Endothelial cell of umbilical vein (primary cell): ENCODE results near the gene MN1. TPM values are rescaled to one million over a fixed set of nuclear protein-coding genes. Genes with fewer than 3 reads are reported as not detected.
A peak's percentile ranks its signal among the peaks of the same experiment; 100 is the strongest.

Experiments used
- BruUV-seq: library from RNA; stranded (reverse); fragments of 400-500 nt; replicated peaks from 2 replicates; lab custom pipeline; 2021; lab: Mats Ljungman, UMichigan
- CTCF ChIA-PET: fragments of 300-600, 350-600 bp; sonication (Branson Sonifier 250); formaldehyde crosslinking; loops from one replicate; lab custom pipeline; 2021; ENCODE audit warnings: antibody characterized with exemption, inconsistent platforms; lab: Charles Lee
- POLR2A ChIA-PET: fragments of 300-600, 350-600 bp; sonication (Branson Sonifier 250); formaldehyde crosslinking; loops from one replicate; lab custom pipeline; 2021; ENCODE audit warnings: antibody characterized with exemption, inconsistent platforms; lab: Charles Lee
- DNase-seq: peaks from one replicate; pipeline ENCODE4 v3.0.0-alpha.2; 2011; ENCODE audit warnings: low read depth, low spot score
- FAIRE-seq: peaks from 2 replicates; lab custom pipeline; 2011; peaks lifted over from hg19 to GRCh38; lab: Jason Lieb, UNC
- H2AFZ ChIP-seq: 2 replicates; pipeline ENCODE4 v1.6.0; 2012; ENCODE audit warnings: low read depth, low read length, control low read depth, inconsistent platforms
- H3K27ac ChIP-seq: 2 replicates; pipeline ENCODE4 v1.5.1; 2011; ENCODE audit warnings: low read depth, mild to moderate bottlenecking, control low read depth, low read length, moderate library complexity; ENCODE audit not compliant: insufficient read depth
- H3K27me3 ChIP-seq, 2 experiments: 2 replicates each; pipeline versions ENCODE4 v1.6.0 to v1.6.1; 2011; ENCODE audit warnings: low read length in 2 of 2, mixed read lengths in 1 of 2; ENCODE audit not compliant: control insufficient read depth in 2 of 2, insufficient read depth in 2 of 2
- H3K36me3 ChIP-seq, 2 experiments: 2 replicates in 1 of 2; 3 replicates in 1 of 2; pipeline ENCODE4 v1.5.1; 2011; ENCODE audit warnings: low read length in 2 of 2, mild to moderate bottlenecking in 1 of 2, moderate library complexity in 1 of 2; ENCODE audit not compliant: control insufficient read depth in 2 of 2, insufficient read depth in 2 of 2; ENCODE audit errors: extremely low read depth in 1 of 2
- H3K4me1 ChIP-seq: 3 replicates; pipeline ENCODE4 v1.5.1; 2011; ENCODE audit warnings: mild to moderate bottlenecking, low read length; ENCODE audit not compliant: control insufficient read depth, insufficient read depth; ENCODE audit errors: extremely low read depth
- H3K4me2 ChIP-seq: 2 replicates; pipeline ENCODE4 v1.6.1; 2011; ENCODE audit warnings: low read length, control low read depth, mixed read lengths; ENCODE audit not compliant: insufficient read depth
- H3K4me3 ChIP-seq, 3 experiments: fragments of 200-600 bp in 1 of 3; sonication (generic), shearing (Covaris generic) in 1 of 3; replicated peaks in 1 of 3; 2 replicates each; pipeline ENCODE4 v1.5.1; 2011 to 2016; ENCODE audit warnings: control low read depth in 3 of 3, low read length in 3 of 3, mild to moderate bottlenecking in 2 of 3, inconsistent platforms in 1 of 3, low read depth in 1 of 3, moderate library complexity in 1 of 3; ENCODE audit not compliant: insufficient read depth in 1 of 3
- H3K79me2 ChIP-seq: 2 replicates; pipeline ENCODE4 v1.6.0; 2012; ENCODE audit warnings: low read length, inconsistent platforms; ENCODE audit not compliant: control insufficient read depth, insufficient read depth
- H3K9ac ChIP-seq: replicated peaks from 2 replicates; pipeline ENCODE3; 2011; ENCODE audit warnings: low read length, control low read depth; ENCODE audit not compliant: insufficient read depth; ENCODE audit errors: extremely low read depth
- H3K9me1 ChIP-seq: replicated peaks from 3 replicates; pipeline ENCODE4 v1.6.0; 2011; ENCODE audit warnings: mild to moderate bottlenecking, low read length; ENCODE audit not compliant: control insufficient read depth, insufficient read depth; ENCODE audit errors: extremely low read depth
- H3K9me3 ChIP-seq: replicated peaks from 2 replicates; pipeline ENCODE4 v1.5.1; 2012; ENCODE audit warnings: low read length, inconsistent platforms; ENCODE audit not compliant: control insufficient read depth, insufficient read depth
- H4K20me1 ChIP-seq: replicated peaks from 2 replicates; pipeline ENCODE3; 2011; ENCODE audit warnings: mild to moderate bottlenecking, low read length; ENCODE audit not compliant: control insufficient read depth, insufficient read depth; ENCODE audit errors: extremely low read depth
- EZH2 ChIP-seq: IDR thresholded peaks from 2 replicates; pipeline ENCODE4 v1.6.1; 2012; ENCODE audit warnings: borderline replicate concordance, low read depth, mild to moderate bottlenecking, moderate library complexity, low read length, inconsistent platforms; ENCODE audit not compliant: severe bottlenecking
- FOS ChIP-seq: IDR thresholded peaks from 2 replicates; pipeline ENCODE4 v1.6.1; 2011; ENCODE audit warnings: mild to moderate bottlenecking, low read length, moderate library complexity, borderline replicate concordance; ENCODE audit not compliant: insufficient read depth
- JUN ChIP-seq: IDR thresholded peaks from 2 replicates; pipeline ENCODE4 v1.6.1; 2011; ENCODE audit warnings: borderline replicate concordance, low read depth; ENCODE audit not compliant: insufficient read length, insufficient read depth
- POLR2AphosphoS5 ChIP-seq: IDR thresholded peaks from 2 replicates; pipeline ENCODE4 v1.6.1; 2012; ENCODE audit warnings: low read depth, mild to moderate bottlenecking, control low read depth, low read length, moderate library complexity; ENCODE audit not compliant: insufficient read depth
- dilution Hi-C: fragments of 300-500 bp; cut with MboI; formaldehyde crosslinking; loops from one replicate; pipeline ENCODE4 v1.15.0; 2019; ENCODE audit warnings: low sequenced_read_pairs; ENCODE audit not compliant: extremely low pct_ligation_motif_present
- intact Hi-C: fragments of 100-400 bp; cut with micrococcal nuclease; formaldehyde crosslinking; loops from one replicate; pipeline ENCODE4 v1.10.0; 2022
- polyA plus RNA-seq, 4 experiments: library from polyadenylated mRNA; depleted of rRNA in 3 of 4; stranded (reverse) in 3 of 4; unstranded in 1 of 4; fragments of >200 nt; gene quantifications; 2 replicates each; pipeline versions ENCODE4 v1.2.1 to v1.2.3, GENCODE V29; 2011 to 2012; ENCODE audit warnings: missing spikeins in 1 of 4
- total RNA-seq: library from RNA; stranded (reverse); gene quantifications from 2 replicates; pipeline ENCODE4 v1.2.3, GENCODE V29; 2021
- TF ChIP-seq, protein P1 (sequence below): IDR thresholded peaks from 2 replicates; pipeline ENCODE4 v1.6.1; 2011; ENCODE audit not compliant: insufficient read depth, insufficient read length

Gene MN1
- total and polyA plus RNA-seq, 2 donors (not counting 3 experiments of a cell fraction or from before 2014, with no cell fraction given), result 3.8 to 5.2 TPM

DNA sequence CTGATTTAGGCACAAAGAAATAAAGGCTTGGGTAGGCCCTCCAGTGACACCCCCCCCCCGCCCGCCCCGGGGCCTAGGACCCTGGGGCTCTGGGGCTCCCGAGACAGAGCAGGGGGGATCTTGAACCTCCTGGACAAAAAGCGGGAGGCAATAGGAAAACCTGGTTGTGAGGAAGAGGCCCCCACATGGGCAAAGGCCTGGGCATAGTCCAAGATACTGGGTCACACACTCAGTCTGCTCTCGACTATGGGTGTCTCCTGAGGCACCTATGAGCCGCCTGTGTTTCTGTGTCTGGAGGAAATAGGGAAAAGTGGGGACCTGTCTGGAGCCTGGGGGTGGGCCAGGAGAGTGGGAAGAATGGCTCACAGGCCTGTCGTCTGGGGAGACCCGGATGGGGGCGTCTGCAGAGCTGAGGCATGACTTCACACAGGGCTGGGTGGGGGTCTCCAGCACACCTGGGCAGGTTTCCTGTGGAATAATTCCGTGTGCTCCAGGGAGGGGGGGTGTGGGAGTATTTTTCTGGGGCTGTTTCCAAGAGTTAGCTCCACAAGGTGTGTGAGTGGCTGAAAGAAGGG lies 2.4 kb upstream of the MN1 start:
- Histone ChIP-seq H2AFZ (no peak overlapping the region), H3K27me3 (peaks cover 9 to 16% of the 10 kb centered on the region in 2 experiments), H3K36me3 (no peaks in the 10 kb centered on the region), H3K4me2 (no peak overlapping the region), H4K20me1 (no peaks in the 10 kb centered on the region), H3K79me2 (no peaks in the 10 kb centered on the region), H3K9me1 (no peaks in the 10 kb centered on the region), H3K9ac (no peak overlapping the region), H3K9me3 (no peaks in the 10 kb centered on the region), H3K27ac (no peak overlapping the region), H3K4me3 (no peak overlapping the region), H3K4me1 (peaks cover 17% of the 10 kb centered on the region)
- intact Hi-C loops (loop anchor here (1.0 to 10.0 kb wide), 12 partner anchors 117 to 1047 kb away; no protein-coding TSS in a partner anchor), dilution Hi-C loops (no loop called here)
- CTCF ChIA-PET, result interaction anchor here (0.7 to 2.6 kb wide), 2 partner anchors 383 to 398 kb away, joined by 3 to 7 read pairs; no protein-coding TSS in a partner anchor
- POLR2A ChIA-PET, result interaction anchor here (0.7 kb wide), 1 partner anchor 125 kb away, joined by 3 read pairs; no protein-coding TSS in a partner anchor
- no peak for TF ChIP-seq FOS
- BruUV-seq, result no TSS peak
- DNase-seq (no peak), FAIRE-seq (no peak)

DNA sequence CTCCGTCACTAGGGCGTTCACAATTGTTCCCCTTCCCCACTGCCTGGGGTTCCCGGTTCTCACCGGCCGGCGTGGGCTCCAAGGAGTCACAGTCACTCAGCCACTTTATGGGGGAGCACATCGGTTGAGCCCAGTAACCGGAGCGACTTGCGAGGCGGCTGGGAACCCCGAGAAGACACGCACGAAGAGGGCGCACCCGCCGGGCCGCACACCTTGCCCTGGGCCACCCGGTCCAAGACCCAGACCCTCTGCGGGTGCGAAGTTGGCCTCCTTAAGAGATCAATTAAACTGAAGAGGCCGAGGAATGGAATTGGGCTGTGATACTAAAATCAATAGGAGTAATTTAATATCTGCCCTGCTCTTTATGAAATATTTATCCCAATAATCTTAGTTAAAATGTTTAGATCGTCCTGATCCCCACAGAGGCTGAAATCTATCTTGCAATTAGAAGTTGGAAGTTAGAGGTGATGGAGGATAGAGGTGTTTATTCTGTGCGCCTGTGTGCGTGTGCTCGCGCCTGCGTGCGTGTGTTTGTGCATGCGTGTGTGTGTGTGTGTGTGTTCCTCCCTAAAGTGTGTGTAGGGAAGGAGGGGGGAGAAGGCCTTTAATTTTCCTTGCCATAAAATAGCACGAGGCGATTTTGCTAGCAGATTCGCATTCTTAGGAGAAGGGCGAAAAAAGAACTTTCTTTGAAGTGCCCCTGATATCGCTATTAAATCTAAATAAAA lies 954 bp upstream of the MN1 start:
- Histone ChIP-seq H3K4me1 (peaks cover 17% of the 10 kb centered on the region), H3K36me3 (no peaks in the 10 kb centered on the region), H3K9me3 (no peaks in the 10 kb centered on the region), H4K20me1 (no peaks in the 10 kb centered on the region), H3K27me3 (peaks cover 8 to 31% of the 10 kb centered on the region in 2 experiments), H3K27ac (no peak overlapping the region), H3K4me2 (peak overlapping the region; percentile 67), H3K9ac (peak overlapping the region; percentile 57), H2AFZ (peak overlapping the region; percentile 87), H3K4me3 (peak overlapping the region; percentile 52 to 77 (median 70)), H3K79me2 (no peaks in the 10 kb centered on the region), H3K9me1 (no peaks in the 10 kb centered on the region)
- intact Hi-C loops, result loop anchor here (1.0 to 10.0 kb wide), 12 partner anchors 115 to 965 kb away; no protein-coding TSS in a partner anchor
- FAIRE-seq, result peak; percentile 12
- DNase-seq, result peak; percentile 35
- TF ChIP-seq EZH2, result no peak
- TF ChIP-seq POLR2AphosphoS5, result no peak
- TF ChIP-seq, protein P1, sequence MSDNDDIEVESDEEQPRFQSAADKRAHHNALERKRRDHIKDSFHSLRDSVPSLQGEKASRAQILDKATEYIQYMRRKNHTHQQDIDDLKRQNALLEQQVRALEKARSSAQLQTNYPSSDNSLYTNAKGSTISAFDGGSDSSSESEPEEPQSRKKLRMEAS, result no peak
- TF ChIP-seq JUN, result no peak
- BruUV-seq, result no TSS peak
- dilution Hi-C loops, result no loop called here
- ChIA-PET CTCF (interaction anchor here (1.3 to 2.6 kb wide), 3 partner anchors 397 to 1046 kb away, joined by 3 to 7 read pairs (median 4); no protein-coding TSS in a partner anchor), POLR2A (no interaction called here)
